IMR-90 (cell line): ENCODE results near the gene PPP3CA. TPM values are rescaled to one million over a fixed set of nuclear protein-coding genes. Genes with fewer than 3 reads are reported as not detected.

ENCODE experiments used
- ATAC-seq: fragments of 200-7000 bp; cut with Tn5 transposase; 2 replicates; pipeline ENCODE4 v1.9.1; 2020; ENCODE audit warnings: low read depth, mild to moderate bottlenecking, moderate library complexity
- BruUV-seq: library from RNA; stranded (reverse); fragments of 400-500 nt; replicated peaks from 2 replicates; lab custom pipeline; 2021; lab: Mats Ljungman, UMichigan
- CTCF ChIA-PET: fragments of 300-600 bp; formaldehyde crosslinking; extraction: SDS; loops from one replicate; lab custom pipeline; 2021; ENCODE audit warnings: antibody characterized with exemption; lab: Yijun Ruan, JAX
- POLR2A ChIA-PET: fragments of 300-600 bp; sonication (Branson Sonifier 250); formaldehyde crosslinking; loops from one replicate; lab custom pipeline; 2022; ENCODE audit warnings: antibody characterized with exemption; ENCODE audit not compliant: unreplicated experiment; lab: Charles Lee
- DNase-seq: peaks from one replicate; pipeline ENCODE4 v3.0.0; 2013
- H2AFZ ChIP-seq: replicated peaks from 2 replicates; pipeline ENCODE3; 2013; ENCODE audit warnings: low read length, mild to moderate bottlenecking; ENCODE audit not compliant: poor library complexity
- H2AK5ac ChIP-seq: 2 replicates; pipeline ENCODE4 v1.6.1; 2013; ENCODE audit warnings: low read depth, low read length, inconsistent platforms
- H2AK9ac ChIP-seq: replicated peaks from 2 replicates; pipeline ENCODE3; 2013; ENCODE audit warnings: mild to moderate bottlenecking, low read depth, low read length, moderate library complexity; ENCODE audit not compliant: poor library complexity
- H2BK120ac ChIP-seq: 2 replicates; pipeline ENCODE4 v1.6.1; 2013; ENCODE audit warnings: low read depth, low read length, inconsistent platforms
- H2BK15ac ChIP-seq: 3 replicates; pipeline ENCODE4 v1.6.1; 2013; ENCODE audit warnings: low read depth, low read length, inconsistent platforms
- H2BK20ac ChIP-seq: 2 replicates; pipeline ENCODE4 v1.6.1; 2013; ENCODE audit warnings: low read depth, mild to moderate bottlenecking, inconsistent platforms, low read length, moderate library complexity
- H2BK5ac ChIP-seq: 2 replicates; pipeline ENCODE4 v1.6.1; 2013; ENCODE audit warnings: mild to moderate bottlenecking, low read depth, low read length, inconsistent platforms; ENCODE audit not compliant: poor library complexity, severe bottlenecking
- H3K14ac ChIP-seq: replicated peaks from 2 replicates; pipeline ENCODE4 v1.6.1; 2013; ENCODE audit warnings: low read depth, low read length, inconsistent platforms
- H3K18ac ChIP-seq: 2 replicates; pipeline ENCODE4 v1.6.1; 2013; ENCODE audit warnings: low read depth, low read length, control low read depth
- H3K23ac ChIP-seq: 2 replicates; pipeline ENCODE4 v1.6.1; 2013; ENCODE audit warnings: low read depth, low read length, inconsistent platforms
- H3K27ac ChIP-seq: 2 replicates; pipeline ENCODE4 v1.5.1; 2013; ENCODE audit warnings: mild to moderate bottlenecking, control low read depth, low read length; ENCODE audit not compliant: insufficient read depth
- H3K27me3 ChIP-seq: 2 replicates; pipeline ENCODE4 v1.6.1; 2013; ENCODE audit warnings: low read length; ENCODE audit not compliant: control insufficient read depth, insufficient read depth
- H3K36me3 ChIP-seq: 2 replicates; pipeline ENCODE4 v1.6.1; 2013; ENCODE audit warnings: low read length, mixed read lengths; ENCODE audit not compliant: control insufficient read depth, insufficient read depth
- H3K4ac ChIP-seq: 2 replicates; pipeline ENCODE4 v1.6.1; 2013; ENCODE audit warnings: low read depth, low read length, inconsistent platforms
- H3K4me1 ChIP-seq: 2 replicates; pipeline ENCODE4 v1.6.1; 2013; ENCODE audit warnings: low read length, mixed read lengths; ENCODE audit not compliant: control insufficient read depth, insufficient read depth
- H3K4me2 ChIP-seq: 2 replicates; pipeline ENCODE4 v1.6.1; 2013; ENCODE audit warnings: low read depth, mild to moderate bottlenecking, control low read depth, low read length, moderate library complexity
- H3K4me3 ChIP-seq: 2 replicates; pipeline ENCODE4 v1.5.1; 2013; ENCODE audit warnings: low read depth, mild to moderate bottlenecking, control low read depth, low read length, moderate library complexity; ENCODE audit not compliant: insufficient read depth
- H3K56ac ChIP-seq: 2 replicates; pipeline ENCODE4 v1.6.1; 2013; ENCODE audit warnings: low read length, inconsistent platforms; ENCODE audit not compliant: insufficient read depth; ENCODE audit errors: extremely low read depth
- H3K79me1 ChIP-seq, 2 experiments: 2 replicates each; pipeline ENCODE4 v1.6.1; 2013; ENCODE audit warnings: low read length in 2 of 2, inconsistent platforms in 1 of 2, low read depth in 1 of 2
- H3K9ac ChIP-seq: 2 replicates; pipeline ENCODE4 v1.6.1; 2013; ENCODE audit warnings: low read depth, low read length, control low read depth
- H3K9me1 ChIP-seq: 2 replicates; pipeline ENCODE4 v1.6.1; 2013; ENCODE audit warnings: low read length, inconsistent platforms; ENCODE audit not compliant: insufficient read depth
- H3K9me3 ChIP-seq: 2 replicates; pipeline ENCODE4 v1.6.1; 2013; ENCODE audit warnings: low read length; ENCODE audit not compliant: control insufficient read depth, insufficient read depth
- H4K20me1 ChIP-seq: 2 replicates; pipeline ENCODE4 v1.6.1; 2013; ENCODE audit warnings: low read length, inconsistent platforms; ENCODE audit not compliant: insufficient read depth
- H4K5ac ChIP-seq: 2 replicates; pipeline ENCODE4 v1.6.1; 2013; ENCODE audit warnings: mild to moderate bottlenecking, low read depth, low read length, control low read depth
- H4K8ac ChIP-seq, 2 experiments: 2 replicates each; pipeline ENCODE4 v1.6.1; 2013; ENCODE audit warnings: low read depth in 2 of 2, low read length in 2 of 2, control low read depth in 1 of 2, inconsistent platforms in 1 of 2
- H4K91ac ChIP-seq: 2 replicates; pipeline ENCODE4 v1.6.1; 2013; ENCODE audit warnings: low read depth, low read length, inconsistent platforms; ENCODE audit not compliant: insufficient read depth
- MXI1 ChIP-seq: IDR thresholded peaks from 2 replicates; pipeline ENCODE4 v1.6.1; 2012; ENCODE audit warnings: low read depth, mild to moderate bottlenecking, low read length, moderate library complexity, borderline replicate concordance
- RAD21 ChIP-seq: IDR thresholded peaks from 2 replicates; pipeline ENCODE4 v1.6.1; 2012; ENCODE audit warnings: low read length, improper control_type of control experiment
- WGBS, 2 experiments: methylation state at CpG; one replicate each; pipeline versions ENCODE4 v1.1.5 to v1.1.7; 2013; ENCODE audit warnings: missing lambda C conversion rate in 2 of 2; ENCODE audit not compliant: insufficient read length in 1 of 2; ENCODE audit errors: extremely low coverage in 2 of 2; 5-methylcytosine and 5-hydroxymethylcytosine counted together
- dilution Hi-C: fragments of 300-500 bp; cut with HindIII; formaldehyde crosslinking; loops from one replicate; pipeline ENCODE4 v1.14.3; 2018; ENCODE audit warnings: low sequenced_read_pairs; ENCODE audit not compliant: unreplicated experiment
- in situ Hi-C: fragments of 300-500 bp; cut with MboI; formaldehyde crosslinking; loops from 3 replicates; pipeline ENCODE4 v1.14.3; 2019; ENCODE audit warnings: low sequenced_read_pairs, inconsistent platforms, mixed read lengths
- intact Hi-C: fragments of 100-400 bp; cut with micrococcal nuclease; formaldehyde crosslinking; loops from 2 replicates; pipeline ENCODE4 v1.10.0; 2022
- polyA plus RNA-seq, 3 experiments: library from polyadenylated mRNA; depleted of rRNA; stranded (reverse); fragments of >200 nt; gene quantifications; 2 replicates each; pipeline ENCODE4 v1.2.3, GENCODE V29; 2012; ENCODE audit warnings: low replicate concordance in 1 of 3
- total RNA-seq: library from RNA; depleted of rRNA; stranded (reverse); fragments of >200 nt; gene quantifications from 2 replicates; pipeline ENCODE4 v1.2.3, GENCODE V29; 2012

Gene PPP3CA
- total and polyA plus RNA-seq, 2 of the 4 experiments (the other 2 are of a cell fraction) = 14.5 to 48.6 TPM

DNA sequence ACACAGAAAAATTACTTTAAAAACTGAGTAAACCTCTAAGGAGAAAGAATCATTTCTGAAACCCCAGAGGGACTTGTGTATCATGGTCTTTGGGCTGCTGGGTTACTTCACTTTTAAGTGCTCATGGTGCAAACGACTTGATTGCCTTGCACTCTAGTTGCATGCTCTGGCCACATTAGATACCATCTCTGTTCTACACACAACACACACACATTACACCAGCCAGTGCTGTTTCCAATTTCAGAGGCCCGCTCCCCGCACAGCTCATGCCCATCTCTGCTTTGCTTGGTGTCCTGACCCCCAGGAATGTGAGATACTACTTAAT lies 2.1 kb downstream of the PPP3CA start:
- Histone ChIP-seq H3K27me3 (no peaks in the 10 kb centered on the region), H2BK20ac (no peak overlapping the region), H3K9me1 (peaks cover 11% of the 10 kb centered on the region; the same call in 1 of the 2 replicates), H3K36me3 (no peaks in the 10 kb centered on the region), H2BK15ac (peak overlapping the region; percentile 30; the same call in 2 of the 3 replicates), H3K14ac (peak overlapping the region; percentile 78; the same call in 1 of the 2 replicates), H2AK5ac (peak overlapping the region; percentile 75; the same call in 1 of the 2 replicates), H2AFZ (peak overlapping the region; percentile 88), H4K8ac (peak overlapping the region; percentile 8 to 24; a peak in 1 of 4 replicates), H3K9me3 (no peaks in the 10 kb centered on the region), H3K4me1 (peaks cover 8% of the 10 kb centered on the region), H2AK9ac (peak overlapping the region; percentile 60), H3K4me3 (peak overlapping the region; percentile 94), H4K20me1 (peaks cover 21% of the 10 kb centered on the region), H3K4me2 (peak overlapping the region; percentile 79), H3K27ac (peak overlapping the region; percentile 57), H2BK5ac (no peak overlapping the region), H2BK120ac (no peak overlapping the region; the same call in 1 of the 2 replicates), H3K23ac (peak overlapping the region; percentile 18; the same call in 1 of the 2 replicates), H3K56ac (peak overlapping the region; percentile 57; the same call in 1 of the 2 replicates), H3K79me1 (peaks cover 10 to 47% of the 10 kb centered on the region in 2 experiments), H3K9ac (peak overlapping the region; percentile 66), H4K5ac (no peak overlapping the region), H3K18ac (no peak overlapping the region), H3K4ac (0 out of 2 replicates have a peak overlapping the region, but pooled peaks have one; percentile 32), H4K91ac (0 out of 2 replicates have a peak overlapping the region, but pooled peaks have one; percentile 3)
- in situ Hi-C loops (no loop called here), intact Hi-C loops (loop anchor here (5.0 to 10.0 kb wide), 2 partner anchors 252 to 1350 kb away; no protein-coding TSS in a partner anchor), dilution Hi-C loops (no loop called here)
- POLR2A ChIA-PET = no interaction called here
- CTCF ChIA-PET = no interaction called here
- no peak for ATAC-seq
- BruUV-seq = no TSS peak
- peak; percentile 24 for DNase-seq
- TF ChIP-seq RAD21 (no peak), MXI1 (no peak)
- WGBS, 2 experiments = no CpG with 5 or more reads among the region's 3 CpGs
